Neural progenitor cell (in vitro differentiated cells): ENCODE measurements around the gene MRPS17. TPM values are rescaled to one million over a fixed set of nuclear protein-coding genes. Genes with fewer than 3 reads are reported as not detected.

Experiments
- DNase-seq: peaks from one replicate; pipeline ENCODE4 v3.0.0-alpha.2; 2016; ENCODE audit warnings: low spot score
- H2AFZ ChIP-seq: fragments of 200-600 bp; sonication (generic); replicated peaks from 2 replicates; pipeline ENCODE4 v1.6.1; 2016; ENCODE audit warnings: antibody characterized with exemption
- H3F3A ChIP-seq: fragments of 200-600 bp; sonication (generic); 2 replicates; pipeline ENCODE4 v1.6.1; 2016; ENCODE audit warnings: antibody characterized with exemption, low read depth
- H3K27ac ChIP-seq: fragments of 200-600 bp; sonication (generic); 2 replicates; pipeline ENCODE4 v1.5.1; 2016; ENCODE audit warnings: mild to moderate bottlenecking
- H3K27me3 ChIP-seq: fragments of 200-600 bp; sonication (generic); 2 replicates; pipeline ENCODE4 v1.6.1; 2016; ENCODE audit warnings: mild to moderate bottlenecking, moderate library complexity
- H3K36me3 ChIP-seq: fragments of 200-600 bp; sonication (generic); 2 replicates; pipeline ENCODE4 v1.5.1; 2016
- H3K4me1 ChIP-seq: fragments of 200-600 bp; sonication (generic); 2 replicates; pipeline ENCODE4 v1.6.1; 2016; ENCODE audit warnings: mixed run types
- H3K4me2 ChIP-seq: fragments of 200-600 bp; sonication (generic); 2 replicates; pipeline ENCODE4 v1.6.1; 2016
- H3K4me3 ChIP-seq: fragments of 200-600 bp; sonication (generic); 2 replicates; pipeline ENCODE4 v1.5.1; 2016
- H3K79me2 ChIP-seq: fragments of 200-600 bp; sonication (generic); 2 replicates; pipeline ENCODE4 v1.6.1; 2016; ENCODE audit warnings: low read depth
- H3K9ac ChIP-seq: fragments of 200-600 bp; sonication (generic); 2 replicates; pipeline ENCODE4 v1.6.1; 2016
- H3K9me3 ChIP-seq: fragments of 200-600 bp; sonication (generic); 2 replicates; pipeline ENCODE4 v1.5.1; 2016; ENCODE audit warnings: low read depth
- H4K20me1 ChIP-seq: fragments of 200-600 bp; sonication (generic); 2 replicates; pipeline ENCODE4 v1.6.1; 2016; ENCODE audit warnings: low read depth
- H3K27ac Mint-ChIP-seq: 3 replicates; pipeline ENCODE4 v1.8.0; 2021; ENCODE audit warnings: mixed read lengths
- H3K27me3 Mint-ChIP-seq: 2 replicates; pipeline ENCODE4 v1.8.0; 2022; ENCODE audit warnings: low read depth, mild to moderate bottlenecking, inconsistent platforms, moderate library complexity, mixed read lengths; ENCODE audit not compliant: insufficient read depth
- H3K36me3 Mint-ChIP-seq: 3 replicates; pipeline ENCODE4 v1.8.0; 2021; ENCODE audit warnings: mixed read lengths
- H3K4me1 Mint-ChIP-seq: 3 replicates; pipeline ENCODE4 v1.8.0; 2021; ENCODE audit warnings: mixed read lengths
- H3K4me3 Mint-ChIP-seq: 3 replicates; pipeline ENCODE4 v1.8.0; 2021; ENCODE audit warnings: mild to moderate bottlenecking, moderate library complexity, mixed read lengths
- H3K9me3 Mint-ChIP-seq: 3 replicates; pipeline ENCODE4 v1.8.0; 2020; ENCODE audit warnings: mixed read lengths
- EZH2 ChIP-seq: fragments of 200-600 bp; sonication (generic); IDR thresholded peaks from 2 replicates; pipeline ENCODE4 v1.6.1; 2017; ENCODE audit warnings: antibody characterized with exemption, mild to moderate bottlenecking, moderate library complexity
- EZH2phosphoT487 ChIP-seq: fragments of 200-600 bp; sonication (generic); IDR thresholded peaks from 2 replicates; pipeline ENCODE4 v1.6.1; 2017; ENCODE audit warnings: antibody characterized with exemption
- total RNA-seq: library from RNA; depleted of rRNA; stranded (reverse); fragments of >200 nt; gene quantifications from 2 replicates; pipeline ENCODE4 v1.2.3, GENCODE V29; 2015; ENCODE audit warnings: low replicate concordance
- TF ChIP-seq, protein P1 (sequence below): fragments of 200-600 bp; sonication (generic); IDR thresholded peaks from 2 replicates; pipeline ENCODE4 v1.5.1; 2017; ENCODE audit warnings: antibody characterized with exemption, mild to moderate bottlenecking

MRPS17 gene
- total RNA-seq, 1 donor from 2014 or later, result 15.3 TPM

DNA sequence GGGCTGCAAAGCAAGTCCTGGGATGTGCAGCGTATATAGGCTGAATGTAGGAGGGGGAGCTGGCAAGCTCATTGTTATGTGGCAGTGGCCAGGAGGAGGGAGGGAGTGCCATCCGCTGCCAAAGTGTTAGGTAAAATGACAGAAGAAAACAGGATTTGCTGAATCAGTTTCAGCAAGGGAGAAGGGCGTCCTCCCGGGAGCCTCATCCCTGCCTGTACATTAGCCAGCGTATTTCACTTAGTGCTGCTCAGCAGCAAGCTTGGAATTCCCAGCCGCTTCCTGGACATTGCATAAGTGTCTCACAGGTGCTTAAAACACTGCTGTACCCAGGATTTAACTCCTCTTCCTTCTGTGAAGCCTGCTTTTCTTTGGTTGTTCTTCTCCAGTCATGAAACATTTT lies 15.2 kb downstream of the MRPS17 start:
- Mint-ChIP-seq H3K36me3 (peaks cover 36% of the 10 kb centered on the region), H3K27ac (no peak overlapping the region), H3K4me1 (peaks cover 10% of the 10 kb centered on the region), H3K4me3 (peak overlapping the region; percentile 44), H3K9me3 (peaks cover 6% of the 10 kb centered on the region), H3K27me3 (no peaks in the 10 kb centered on the region)
- no peaks in the 10 kb centered on the region for H3F3A ChIP-seq
- H3K4me3 ChIP-seq, result no peak overlapping the region
- peaks cover 24% of the 10 kb centered on the region for H4K20me1 ChIP-seq
- no peak overlapping the region for H2AFZ ChIP-seq
- H3K9ac ChIP-seq, result no peak overlapping the region
- no peaks in the 10 kb centered on the region for H3K9me3 ChIP-seq
- TF ChIP-seq EZH2phosphoT487 (no peak), EZH2 (no peak)
- TF ChIP-seq, protein P1, sequence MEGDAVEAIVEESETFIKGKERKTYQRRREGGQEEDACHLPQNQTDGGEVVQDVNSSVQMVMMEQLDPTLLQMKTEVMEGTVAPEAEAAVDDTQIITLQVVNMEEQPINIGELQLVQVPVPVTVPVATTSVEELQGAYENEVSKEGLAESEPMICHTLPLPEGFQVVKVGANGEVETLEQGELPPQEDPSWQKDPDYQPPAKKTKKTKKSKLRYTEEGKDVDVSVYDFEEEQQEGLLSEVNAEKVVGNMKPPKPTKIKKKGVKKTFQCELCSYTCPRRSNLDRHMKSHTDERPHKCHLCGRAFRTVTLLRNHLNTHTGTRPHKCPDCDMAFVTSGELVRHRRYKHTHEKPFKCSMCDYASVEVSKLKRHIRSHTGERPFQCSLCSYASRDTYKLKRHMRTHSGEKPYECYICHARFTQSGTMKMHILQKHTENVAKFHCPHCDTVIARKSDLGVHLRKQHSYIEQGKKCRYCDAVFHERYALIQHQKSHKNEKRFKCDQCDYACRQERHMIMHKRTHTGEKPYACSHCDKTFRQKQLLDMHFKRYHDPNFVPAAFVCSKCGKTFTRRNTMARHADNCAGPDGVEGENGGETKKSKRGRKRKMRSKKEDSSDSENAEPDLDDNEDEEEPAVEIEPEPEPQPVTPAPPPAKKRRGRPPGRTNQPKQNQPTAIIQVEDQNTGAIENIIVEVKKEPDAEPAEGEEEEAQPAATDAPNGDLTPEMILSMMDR, result no peak
- no peak for DNase-seq
- H3K27ac ChIP-seq, result no peak overlapping the region
- peaks cover 5% of the 10 kb centered on the region for H3K4me1 ChIP-seq
- H3K79me2 ChIP-seq, result peaks cover 61% of the 10 kb centered on the region
- no peaks in the 10 kb centered on the region for H3K36me3 ChIP-seq
- H3K4me2 ChIP-seq, result no peak overlapping the region
- peaks cover 22% of the 10 kb centered on the region for H3K27me3 ChIP-seq

- H3K36me3 Mint-ChIP-seq, result peaks cover 38% of the 10 kb centered on the region
- no peak overlapping the region for H3K9ac ChIP-seq
- peaks cover 87% of the 10 kb centered on the region for H3K79me2 ChIP-seq
- H3K27me3 ChIP-seq, result no peaks in the 10 kb centered on the region
- H3K4me1 ChIP-seq, result peaks cover 5% of the 10 kb centered on the region
- no peak overlapping the region for H3K27ac ChIP-seq
- H3K4me1 Mint-ChIP-seq, result peaks cover 10% of the 10 kb centered on the region
- H4K20me1 ChIP-seq, result peaks cover 31% of the 10 kb centered on the region
- H3K27ac Mint-ChIP-seq, result no peak overlapping the region
- no peaks in the 10 kb centered on the region for H3K27me3 Mint-ChIP-seq
- H3K9me3 ChIP-seq, result no peaks in the 10 kb centered on the region
- TF ChIP-seq EZH2 (no peak), EZH2phosphoT487 (no peak)
- TF ChIP-seq, protein P1, result no peak
- H3K9me3 Mint-ChIP-seq, result peaks cover 6% of the 10 kb centered on the region
- H2AFZ ChIP-seq, result no peak overlapping the region
- H3K4me3 Mint-ChIP-seq, result no peak overlapping the region
- no peak overlapping the region for H3K4me3 ChIP-seq
- DNase-seq, result no peak
- no peaks in the 10 kb centered on the region for H3F3A ChIP-seq
- no peak overlapping the region for H3K4me2 ChIP-seq
- H3K36me3 ChIP-seq, result no peaks in the 10 kb centered on the region
Measured at GRCh38 chr7:55969391-55969790, 17.7 kb downstream of the MRPS17 start.

DNA sequence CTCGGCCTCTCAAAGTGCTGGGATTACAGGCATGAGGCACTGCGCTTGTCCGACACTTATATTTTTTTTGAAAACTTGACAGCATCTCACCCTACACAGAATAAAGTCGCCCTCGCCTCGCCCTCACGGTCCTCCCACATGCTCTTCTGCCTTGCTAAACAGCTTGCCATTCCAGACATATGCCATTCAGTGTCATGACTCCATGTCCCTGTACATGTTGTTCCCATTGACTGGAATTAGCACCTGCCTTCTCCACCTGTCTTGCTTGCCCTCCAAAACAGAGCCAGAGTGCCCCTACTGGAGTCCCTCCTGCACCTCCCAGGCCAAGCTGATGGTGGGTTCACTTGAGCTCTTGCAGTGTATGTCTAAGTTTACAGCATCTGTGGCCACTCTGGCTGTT lies 18.9 kb downstream of the MRPS17 start:
- no peaks in the 10 kb centered on the region for H3K9me3 ChIP-seq

More for the DNA sequence above, 18.9 kb downstream of the MRPS17 start:
- no peaks in the 10 kb centered on the region for H3F3A ChIP-seq
- H3K4me3 ChIP-seq, result no peak overlapping the region
- H3K27ac Mint-ChIP-seq, result no peak overlapping the region
- no peak overlapping the region for H2AFZ ChIP-seq
- no peak overlapping the region for H3K9ac ChIP-seq
- peaks cover 34% of the 10 kb centered on the region for H4K20me1 ChIP-seq
- TF ChIP-seq EZH2, result no peak
- no peak for TF ChIP-seq EZH2phosphoT487
- TF ChIP-seq, protein P1, result no peak
- no peak for DNase-seq
- peaks cover 10% of the 10 kb centered on the region for H3K4me1 Mint-ChIP-seq
- H3K36me3 ChIP-seq, result no peaks in the 10 kb centered on the region
- H3K79me2 ChIP-seq, result peaks cover 88% of the 10 kb centered on the region
- H3K27ac ChIP-seq, result no peak overlapping the region
- H3K27me3 Mint-ChIP-seq, result no peaks in the 10 kb centered on the region
- peaks cover 3% of the 10 kb centered on the region for H3K4me1 ChIP-seq
- no peak overlapping the region for H3K4me2 ChIP-seq
- peaks cover 6% of the 10 kb centered on the region for H3K9me3 Mint-ChIP-seq
- H3K27me3 ChIP-seq, result no peaks in the 10 kb centered on the region
- H3K4me3 Mint-ChIP-seq, result no peak overlapping the region
- peaks cover 41% of the 10 kb centered on the region for H3K36me3 Mint-ChIP-seq
